Chondrocyte (in vitro differentiated cells): ENCODE results near the gene HMOX1. TPM values are rescaled to one million over a fixed set of nuclear protein-coding genes. Genes with fewer than 3 reads are reported as not detected.

Experiments used
- DNase-seq: peaks from one replicate; pipeline ENCODE4 v3.0.0; 2021; ENCODE audit warnings: mixed read lengths, low spot score
- H3K27ac Mint-ChIP-seq: one replicate; pipeline ENCODE4 v1.8.0; 2021; ENCODE audit warnings: mild to moderate bottlenecking, moderate library complexity, mixed read lengths; ENCODE audit not compliant: unreplicated experiment
- H3K27me3 Mint-ChIP-seq: 2 replicates; pipeline ENCODE4 v1.8.0; 2021; ENCODE audit warnings: low read depth, mixed read lengths
- H3K36me3 Mint-ChIP-seq: 2 replicates; pipeline ENCODE4 v1.8.0; 2021; ENCODE audit warnings: low read depth, mixed read lengths
- H3K4me1 Mint-ChIP-seq: 2 replicates; pipeline ENCODE4 v1.8.0; 2021; ENCODE audit warnings: low read depth, mild to moderate bottlenecking, mixed read lengths
- H3K4me3 Mint-ChIP-seq: one replicate; pipeline ENCODE4 v1.8.0; 2021; ENCODE audit warnings: mild to moderate bottlenecking, moderate library complexity, mixed read lengths; ENCODE audit not compliant: unreplicated experiment
- H3K9me3 Mint-ChIP-seq: 2 replicates; pipeline ENCODE4 v1.8.0; 2021; ENCODE audit warnings: low read depth, mixed read lengths
- CTCF ChIP-seq: fragments of 200-600 bp; sonication (generic); IDR thresholded peaks from 2 replicates; pipeline ENCODE4 v1.5.0; 2021; ENCODE audit warnings: antibody characterized with exemption, mild to moderate bottlenecking, moderate library complexity
- total RNA-seq: library from RNA; stranded (reverse); gene quantifications from 3 replicates; pipeline ENCODE4 v1.2.1, GENCODE V29; 2021

HMOX1 gene
- total RNA-seq, 1 donor from 2014 or later, result 9.4 TPM

GRCh38 chr22:35384527-35384926 lies 3.6 kb downstream of the HMOX1 start:
- H3K4me3 Mint-ChIP-seq, result no peak overlapping the region
- peaks cover 20% of the 10 kb centered on the region for H3K4me1 Mint-ChIP-seq
- no peaks in the 10 kb centered on the region for H3K27me3 Mint-ChIP-seq
- TF ChIP-seq CTCF, result no peak
- no peaks in the 10 kb centered on the region for H3K9me3 Mint-ChIP-seq
- H3K36me3 Mint-ChIP-seq, result peaks cover 5% of the 10 kb centered on the region
- DNase-seq, result no peak
- H3K27ac Mint-ChIP-seq, result no peak overlapping the region

- H3K27ac Mint-ChIP-seq, result no peak overlapping the region
- peaks cover 5% of the 10 kb centered on the region for H3K36me3 Mint-ChIP-seq
- peaks cover 16% of the 10 kb centered on the region for H3K4me1 Mint-ChIP-seq
- no peaks in the 10 kb centered on the region for H3K9me3 Mint-ChIP-seq
- no peak for TF ChIP-seq CTCF
- no peak for DNase-seq
- H3K4me3 Mint-ChIP-seq, result no peak overlapping the region
- no peaks in the 10 kb centered on the region for H3K27me3 Mint-ChIP-seq
These were observed 4.2 kb downstream of the HMOX1 start for GRCh38 chr22:35384975-35385588.

- Mint-ChIP-seq H3K9me3 (no peaks in the 10 kb centered on the region), H3K4me1 (peaks cover 4% of the 10 kb centered on the region), H3K27me3 (no peaks in the 10 kb centered on the region), H3K36me3 (peaks cover 6% of the 10 kb centered on the region), H3K4me3 (no peak overlapping the region), H3K27ac (no peak overlapping the region)
- TF ChIP-seq CTCF, result no peak
- no peak for DNase-seq
These were observed 5.9 kb downstream of the HMOX1 start for GRCh38 chr22:35386670-35387288.

GRCh38 chr22:35390933-35391332 lies 10.0 kb downstream of the HMOX1 start:
- Mint-ChIP-seq H3K4me1 (peaks cover 5% of the 10 kb centered on the region), H3K36me3 (peaks cover 12% of the 10 kb centered on the region), H3K27me3 (no peaks in the 10 kb centered on the region), H3K9me3 (no peaks in the 10 kb centered on the region), H3K27ac (no peak overlapping the region), H3K4me3 (no peak overlapping the region)
- TF ChIP-seq CTCF, result no peak
- DNase-seq, result no peak

GRCh38 chr22:35392357-35392756 lies 11.5 kb downstream of the HMOX1 start:
- DNase-seq, result no peak
- H3K4me1 Mint-ChIP-seq, result peaks cover 5% of the 10 kb centered on the region
- H3K4me3 Mint-ChIP-seq, result no peak overlapping the region
- no peaks in the 10 kb centered on the region for H3K27me3 Mint-ChIP-seq
- H3K9me3 Mint-ChIP-seq, result no peaks in the 10 kb centered on the region
- no peak overlapping the region for H3K27ac Mint-ChIP-seq
- TF ChIP-seq CTCF, result no peak
- peaks cover 9% of the 10 kb centered on the region for H3K36me3 Mint-ChIP-seq
